GM19240 (cell line): ENCODE results near the gene RASSF8.

Experiments
- DNase-seq: peaks from one replicate; pipeline ENCODE4 v3.0.0; 2011; ENCODE audit warnings: low spot score; ENCODE audit not compliant: insufficient read length

RASSF8 gene

GRCh38 chr12:25958428-25959070 is at the start of gene RASSF8:
TSS of gene RASSF8 (plus strand) at chr12:25958682. CDS start at chr12:26055344, 96,662 bp downstream.
- DNase-seq = peak; percentile 47

GRCh38 chr12:25914551-25914950 is 43.9 kb upstream of the RASSF8 start:
- no peak for DNase-seq

- no peak for DNase-seq
Observed at GRCh38 chr12:25924491-25925001, 33.9 kb upstream of the RASSF8 start.

GRCh38 chr12:25925064-25925463 is 33.4 kb upstream of the RASSF8 start:
- DNase-seq = no peak

GRCh38 chr12:25926536-25926935 is 31.9 kb upstream of the RASSF8 start:
- no peak for DNase-seq

- no peak for DNase-seq
Observed at GRCh38 chr12:25929142-25929541, 29.3 kb upstream of the RASSF8 start.

- no peak for DNase-seq
Observed at GRCh38 chr12:25932971-25933370, 25.5 kb upstream of the RASSF8 start.

- DNase-seq = no peak
Observed at GRCh38 chr12:25934456-25934855, 24.0 kb upstream of the RASSF8 start.

- DNase-seq = no peak
Observed at GRCh38 chr12:25935355-25936144, 22.9 kb upstream of the RASSF8 start.

GRCh38 chr12:25937096-25937495 is 21.4 kb upstream of the RASSF8 start:
- DNase-seq = no peak

GRCh38 chr12:25938581-25938980 is 19.9 kb upstream of the RASSF8 start:
- DNase-seq = no peak

GRCh38 chr12:25939606-25940005 is 18.9 kb upstream of the RASSF8 start:
- DNase-seq = no peak

GRCh38 chr12:25940886-25941285 is 17.6 kb upstream of the RASSF8 start:
- DNase-seq = no peak

- no peak for DNase-seq
Observed at GRCh38 chr12:25942709-25943108, 15.8 kb upstream of the RASSF8 start.

GRCh38 chr12:25943940-25944339 is 14.5 kb upstream of the RASSF8 start:
- DNase-seq = no peak

GRCh38 chr12:25949343-25949742 is 9.1 kb upstream of the RASSF8 start:
- no peak for DNase-seq

GRCh38 chr12:25950329-25951115 is 8.0 kb upstream of the RASSF8 start:
- no peak for DNase-seq

GRCh38 chr12:25957793-25958427 is 572 bp upstream of the RASSF8 start:
- DNase-seq = no peak

GRCh38 chr12:25959071-25959961 is 834 bp downstream of the RASSF8 start:
- no peak for DNase-seq

- DNase-seq = no peak
Observed at GRCh38 chr12:25960143-25960542, 1.7 kb downstream of the RASSF8 start.
